Neuron (in vitro differentiated cells): ENCODE results near the gene EPC2.
"Not testable (repeated sequence)": the region's sequence is repeated elsewhere in the genome, so short reads cannot be mapped to it uniquely, and the experiment has no call there.

Source experiments
- H2AFZ ChIP-seq: one replicate; pipeline ENCODE4 v1.6.1; 2013; ENCODE audit warnings: low read depth, mild to moderate bottlenecking, inconsistent platforms, low read length, moderate library complexity
- H3K27me3 ChIP-seq: one replicate; pipeline ENCODE4 v1.6.1; 2013; ENCODE audit warnings: low read length; ENCODE audit not compliant: insufficient read depth
- H3K36me3 ChIP-seq: one replicate; pipeline ENCODE4 v1.6.1; 2013; ENCODE audit warnings: low read length; ENCODE audit not compliant: insufficient read depth
- H3K4me1 ChIP-seq: one replicate; pipeline ENCODE4 v1.6.1; 2013; ENCODE audit warnings: low read length; ENCODE audit not compliant: insufficient read depth
- H3K4me3 ChIP-seq: 2 replicates; pipeline ENCODE4 v1.5.1; 2013; ENCODE audit warnings: mild to moderate bottlenecking, low read length, moderate library complexity
- H3K9me3 ChIP-seq: one replicate; pipeline ENCODE4 v1.6.1; 2013; ENCODE audit warnings: low read length

EPC2 gene

GRCh38 chr2:148646231-148646559, 1.6 kb downstream of the EPC2 start:
- Histone ChIP-seq H3K27me3 (no peaks in the 10 kb centered on the region), H3K4me1 (peaks cover 14% of the 10 kb centered on the region), H3K36me3 (no peaks in the 10 kb centered on the region), H3K9me3 (no peaks in the 10 kb centered on the region), H3K4me3 (peak overlapping the region; percentile 69), H2AFZ (no peak overlapping the region)

- not testable (repeated sequence) for H3K27me3 ChIP-seq, H2AFZ ChIP-seq, H3K9me3 ChIP-seq, H3K36me3 ChIP-seq, H3K4me3 ChIP-seq
- peaks cover 13% of the 10 kb centered on the region for H3K4me1 ChIP-seq
Measured at GRCh38 chr2:148647711-148648110, 3.2 kb downstream of the EPC2 start.

GRCh38 chr2:148649936-148650335, 5.4 kb downstream of the EPC2 start:
- Histone ChIP-seq H3K4me3 (no peak overlapping the region), H3K36me3 (no peaks in the 10 kb centered on the region), H2AFZ (no peak overlapping the region), H3K9me3 (no peaks in the 10 kb centered on the region), H3K27me3 (no peaks in the 10 kb centered on the region), H3K4me1 (no peaks in the 10 kb centered on the region)

- H3K4me1 ChIP-seq: no peaks in the 10 kb centered on the region
Measured at GRCh38 chr2:148650881-148651280, 6.3 kb downstream of the EPC2 start.

GRCh38 chr2:148651972-148652371, 7.4 kb downstream of the EPC2 start:
- no peaks in the 10 kb centered on the region for H3K4me1 ChIP-seq
- no peaks in the 10 kb centered on the region for H3K9me3 ChIP-seq

More at GRCh38 chr2:148650881-148651280, 6.3 kb downstream of the EPC2 start:
- Histone ChIP-seq H3K36me3 (no peaks in the 10 kb centered on the region), H3K27me3 (no peaks in the 10 kb centered on the region), H3K9me3 (no peaks in the 10 kb centered on the region), H3K4me3 (no peak overlapping the region), H2AFZ (no peak overlapping the region)

GRCh38 chr2:148653437-148653836, 8.9 kb downstream of the EPC2 start:
- Histone ChIP-seq H3K4me1 (no peaks in the 10 kb centered on the region), H3K4me3 (no peak overlapping the region), H3K36me3 (no peaks in the 10 kb centered on the region), H3K27me3 (no peaks in the 10 kb centered on the region), H2AFZ (no peak overlapping the region), H3K9me3 (no peaks in the 10 kb centered on the region)

More at GRCh38 chr2:148651972-148652371, 7.4 kb downstream of the EPC2 start:
- no peaks in the 10 kb centered on the region for H3K27me3 ChIP-seq
- no peak overlapping the region for H2AFZ ChIP-seq
- H3K36me3 ChIP-seq: no peaks in the 10 kb centered on the region
- H3K4me3 ChIP-seq: no peak overlapping the region

GRCh38 chr2:148654435-148654834, 9.9 kb downstream of the EPC2 start:
- Histone ChIP-seq H3K4me3 (no peak overlapping the region), H3K9me3 (no peaks in the 10 kb centered on the region), H3K27me3 (no peaks in the 10 kb centered on the region), H3K4me1 (no peaks in the 10 kb centered on the region), H3K36me3 (no peaks in the 10 kb centered on the region), H2AFZ (no peak overlapping the region)

GRCh38 chr2:148656516-148656915, 12.0 kb downstream of the EPC2 start:
- Histone ChIP-seq H3K9me3 (no peaks in the 10 kb centered on the region), H2AFZ (no peak overlapping the region), H3K27me3 (no peaks in the 10 kb centered on the region), H3K4me3 (no peak overlapping the region), H3K4me1 (no peaks in the 10 kb centered on the region), H3K36me3 (no peaks in the 10 kb centered on the region)

- Histone ChIP-seq H3K9me3 (no peaks in the 10 kb centered on the region), H2AFZ (no peak overlapping the region), H3K4me3 (no peak overlapping the region), H3K27me3 (no peaks in the 10 kb centered on the region), H3K36me3 (no peaks in the 10 kb centered on the region), H3K4me1 (no peaks in the 10 kb centered on the region)
Measured at GRCh38 chr2:148658807-148659722, 14.5 kb downstream of the EPC2 start.

GRCh38 chr2:148660999-148661398, 16.4 kb downstream of the EPC2 start:
- Histone ChIP-seq H3K9me3 (no peaks in the 10 kb centered on the region), H2AFZ (no peak overlapping the region), H3K36me3 (no peaks in the 10 kb centered on the region), H3K4me3 (no peak overlapping the region), H3K4me1 (no peaks in the 10 kb centered on the region), H3K27me3 (no peaks in the 10 kb centered on the region)

- not testable (repeated sequence) for H3K36me3 ChIP-seq, H2AFZ ChIP-seq, H3K27me3 ChIP-seq, H3K4me3 ChIP-seq, H3K9me3 ChIP-seq
- H3K4me1 ChIP-seq: peaks cover 13% of the 10 kb centered on the region
Measured at GRCh38 chr2:148662332-148662731, 17.8 kb downstream of the EPC2 start.

GRCh38 chr2:148664229-148664628, 19.7 kb downstream of the EPC2 start:
- no peak overlapping the region for H3K4me3 ChIP-seq
- no peaks in the 10 kb centered on the region for H3K27me3 ChIP-seq

GRCh38 chr2:148666555-148666954, 22.0 kb downstream of the EPC2 start:
- Histone ChIP-seq H3K9me3 (no peaks in the 10 kb centered on the region), H2AFZ (no peak overlapping the region), H3K4me1 (peaks cover 18% of the 10 kb centered on the region), H3K4me3 (no peak overlapping the region), H3K27me3 (no peaks in the 10 kb centered on the region), H3K36me3 (no peaks in the 10 kb centered on the region)

More at GRCh38 chr2:148664229-148664628, 19.7 kb downstream of the EPC2 start:
- Histone ChIP-seq H3K9me3 (no peaks in the 10 kb centered on the region), H3K36me3 (no peaks in the 10 kb centered on the region), H3K4me1 (peaks cover 18% of the 10 kb centered on the region), H2AFZ (no peak overlapping the region)
